H1 (cell line): ENCODE results near the gene ACOX1.

ENCODE experiments used
- CHD1 ChIP-seq: IDR thresholded peaks from 2 replicates; pipeline ENCODE4 v1.6.1; 2012; ENCODE audit warnings: low read depth, low read length, improper control_type of control experiment
- CREB1 ChIP-seq: IDR thresholded peaks from 2 replicates; pipeline ENCODE4 v1.6.1; 2012; ENCODE audit warnings: inconsistent platforms
- GABPA ChIP-seq: IDR thresholded peaks from 2 replicates; pipeline ENCODE4 v1.6.1; 2011; ENCODE audit warnings: mild to moderate bottlenecking, low read length, moderate library complexity, borderline replicate concordance; ENCODE audit not compliant: insufficient read depth
- JUN ChIP-seq: IDR thresholded peaks from 2 replicates; pipeline ENCODE4 v1.6.1; 2011; ENCODE audit warnings: low read depth, mild to moderate bottlenecking, improper control_type of control experiment, low read length
- PHF8 ChIP-seq: fragments of 200-600 bp; sonication (generic); conservative IDR thresholded peaks from 2 replicates; pipeline ENCODE4 v1.7.1; 2012; ENCODE audit warnings: low read depth, mild to moderate bottlenecking, inconsistent platforms, low read length, moderate library complexity
- POLR2AphosphoS5 ChIP-seq: IDR thresholded peaks from 2 replicates; pipeline ENCODE4 v1.6.1; 2011; ENCODE audit warnings: low read depth, low read length
- RNF2 ChIP-seq: fragments of 200-900, 300-1000 bp; sonication (generic); IDR thresholded peaks from 2 replicates; pipeline ENCODE4 v1.7.1; 2016; ENCODE audit warnings: borderline replicate concordance, low read depth, mild to moderate bottlenecking, antibody characterized with exemption, low read length; ENCODE audit not compliant: poor library complexity, severe bottlenecking; ENCODE audit errors: missing control alignments
- SUZ12 ChIP-seq: fragments of 200-600 bp; sonication (generic); IDR thresholded peaks from 2 replicates; pipeline ENCODE4 v1.6.1; 2012; ENCODE audit warnings: mild to moderate bottlenecking, inconsistent platforms, low read length, moderate library complexity, mixed read lengths
- TAF1 ChIP-seq: IDR thresholded peaks from 2 replicates; pipeline ENCODE4 v1.6.1; 2011; ENCODE audit warnings: mild to moderate bottlenecking, low read depth, low read length
- TCF12 ChIP-seq: IDR thresholded peaks from 2 replicates; pipeline ENCODE4 v1.6.1; 2011; ENCODE audit warnings: low read depth, mild to moderate bottlenecking, low read length
- USF2 ChIP-seq: IDR thresholded peaks from 2 replicates; pipeline ENCODE4 v1.6.1; 2011; ENCODE audit warnings: low read length, improper control_type of control experiment
- ZNF274 ChIP-seq: IDR thresholded peaks from 2 replicates; pipeline ENCODE4 v1.7.0; 2012; ENCODE audit warnings: low read length, borderline replicate concordance; ENCODE audit errors: extremely low read depth
- TF ChIP-seq, protein P1 (sequence below), 3 experiments: IDR thresholded peaks; 1 replicate in 2 of 3; 2 replicates in 1 of 3; pipeline versions ENCODE4 v1.5.1 to v1.6.1; 2011; ENCODE audit warnings: low read length in 3 of 3, mild to moderate bottlenecking in 3 of 3, inconsistent platforms in 2 of 3, low read depth in 1 of 3, moderate library complexity in 1 of 3; ENCODE audit not compliant: insufficient read depth in 1 of 3; ENCODE audit errors: control extremely low read depth in 1 of 3

- TF ChIP-seq CHD1 (no peak), USF2 (no peak), JUN (no peak), SUZ12 (no peak), GABPA (no peak), ZNF274 (no peak), TCF12 (no peak), TAF1 (no peak), CREB1 (no peak), RNF2 (no peak), PHF8 (no peak), POLR2AphosphoS5 (no peak)
- TF ChIP-seq, protein P1, sequence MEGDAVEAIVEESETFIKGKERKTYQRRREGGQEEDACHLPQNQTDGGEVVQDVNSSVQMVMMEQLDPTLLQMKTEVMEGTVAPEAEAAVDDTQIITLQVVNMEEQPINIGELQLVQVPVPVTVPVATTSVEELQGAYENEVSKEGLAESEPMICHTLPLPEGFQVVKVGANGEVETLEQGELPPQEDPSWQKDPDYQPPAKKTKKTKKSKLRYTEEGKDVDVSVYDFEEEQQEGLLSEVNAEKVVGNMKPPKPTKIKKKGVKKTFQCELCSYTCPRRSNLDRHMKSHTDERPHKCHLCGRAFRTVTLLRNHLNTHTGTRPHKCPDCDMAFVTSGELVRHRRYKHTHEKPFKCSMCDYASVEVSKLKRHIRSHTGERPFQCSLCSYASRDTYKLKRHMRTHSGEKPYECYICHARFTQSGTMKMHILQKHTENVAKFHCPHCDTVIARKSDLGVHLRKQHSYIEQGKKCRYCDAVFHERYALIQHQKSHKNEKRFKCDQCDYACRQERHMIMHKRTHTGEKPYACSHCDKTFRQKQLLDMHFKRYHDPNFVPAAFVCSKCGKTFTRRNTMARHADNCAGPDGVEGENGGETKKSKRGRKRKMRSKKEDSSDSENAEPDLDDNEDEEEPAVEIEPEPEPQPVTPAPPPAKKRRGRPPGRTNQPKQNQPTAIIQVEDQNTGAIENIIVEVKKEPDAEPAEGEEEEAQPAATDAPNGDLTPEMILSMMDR (IDR thresholded peaks at IDR 0.05; ENCODE audit: control extremely low read depth in 1 of 3, insufficient read depth in 1 of 3, low read depth in 1 of 3, low read length in 3 of 3), result no peak
Measured at GRCh38 chr17:76019833-76020467, 41.0 kb upstream of the ACOX1 start.
